ENCODE results near the gene BSCL2. TPM values are rescaled to one million over a fixed set of nuclear protein-coding genes. Genes with fewer than 3 reads are reported as not detected.

Gene BSCL2
- total and polyA plus RNA-seq, 2 of the 13 experiments (the other 11 are each of a cell fraction or from before 2014, with no cell fraction given) = 19.5 to 21.1 TPM

DNA sequence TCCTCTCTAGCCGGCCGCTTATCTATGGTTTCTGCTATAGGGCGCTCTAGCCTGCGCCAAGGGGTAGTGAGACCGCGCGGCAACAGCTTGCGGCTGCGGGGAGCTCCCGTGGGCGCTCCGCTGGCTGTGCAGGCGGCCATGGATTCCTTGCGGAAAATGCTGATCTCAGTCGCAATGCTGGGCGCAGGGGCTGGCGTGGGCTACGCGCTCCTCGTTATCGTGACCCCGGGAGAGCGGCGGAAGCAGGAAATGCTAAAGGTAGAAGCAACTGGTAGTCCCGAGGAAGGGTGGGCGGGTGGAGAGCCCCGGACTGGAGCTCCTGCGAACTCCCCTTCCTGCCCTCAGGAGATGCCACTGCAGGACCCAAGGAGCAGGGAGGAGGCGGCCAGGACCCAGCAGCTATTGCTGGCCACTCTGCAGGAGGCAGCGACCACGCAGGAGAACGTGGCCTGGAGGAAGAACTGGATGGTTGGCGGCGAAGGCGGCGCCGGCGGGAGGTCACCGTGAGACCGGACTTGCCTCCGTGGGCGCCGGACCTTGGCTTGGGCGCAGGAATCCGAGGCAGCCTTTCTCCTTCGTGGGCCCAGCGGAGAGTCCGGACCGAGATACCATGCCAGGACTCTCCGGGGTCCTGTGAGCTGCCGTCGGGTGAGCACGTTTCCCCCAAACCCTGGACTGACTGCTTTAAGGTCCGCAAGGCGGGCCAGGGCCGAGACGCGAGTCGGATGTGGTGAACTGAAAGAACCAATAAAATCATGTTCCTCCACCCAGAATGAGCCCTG, 35.4 kb downstream of the BSCL2 start, which contains the start of the genes LBHD1 and UQCC3 (continued):
- TF ChIP-seq, protein P1, sequence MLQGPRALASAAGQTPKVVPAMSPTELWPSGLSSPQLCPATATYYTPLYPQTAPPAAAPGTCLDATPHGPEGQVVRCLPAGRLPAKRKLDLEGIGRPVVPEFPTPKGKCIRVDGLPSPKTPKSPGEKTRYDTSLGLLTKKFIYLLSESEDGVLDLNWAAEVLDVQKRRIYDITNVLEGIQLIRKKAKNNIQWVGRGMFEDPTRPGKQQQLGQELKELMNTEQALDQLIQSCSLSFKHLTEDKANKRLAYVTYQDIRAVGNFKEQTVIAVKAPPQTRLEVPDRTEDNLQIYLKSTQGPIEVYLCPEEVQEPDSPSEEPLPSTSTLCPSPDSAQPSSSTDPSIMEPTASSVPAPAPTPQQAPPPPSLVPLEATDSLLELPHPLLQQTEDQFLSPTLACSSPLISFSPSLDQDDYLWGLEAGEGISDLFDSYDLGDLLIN (CRISPR knock-in tag; IDR thresholded peaks at IDR 0.05; ENCODE audit: borderline replicate concordance) = no peak; the same call in 1 of the 2 replicates
- TF ChIP-seq ZSCAN21 (CRISPR knock-in tag; IDR thresholded peaks at IDR 0.05; ENCODE audit: borderline replicate concordance) = no peak; the same call in 1 of the 2 replicates
- no peak; the same call in 1 of the 2 replicates for TF ChIP-seq ZBTB14 (CRISPR knock-in tag; IDR thresholded peaks at IDR 0.05)
- TF ChIP-seq SALL2 (CRISPR knock-in tag; IDR thresholded peaks at IDR 0.05) = no peak
- TF ChIP-seq CEBPZ (IDR thresholded peaks at IDR 0.05; ENCODE audit: low read length) = no peak
- TF ChIP-seq ZKSCAN1 (IDR thresholded peaks at IDR 0.05; ENCODE audit: low read length) = no peak
- 0 out of 2 replicates have a peak, but pooled peaks have one; percentile 75 for TF ChIP-seq THYN1 (CRISPR knock-in tag; IDR thresholded peaks at IDR 0.05; ENCODE audit: borderline replicate concordance, low read depth)
- TF ChIP-seq SYNCRIP (IDR thresholded peaks at IDR 0.05; ENCODE audit: insufficient read depth, low read depth, low read length) = no peak
- no peak for TF ChIP-seq ZNF10 (CRISPR knock-in tag; IDR thresholded peaks at IDR 0.05; ENCODE audit: borderline replicate concordance, low read depth)
- TF ChIP-seq TFAP4 (IDR thresholded peaks at IDR 0.05; ENCODE audit: borderline replicate concordance, low read depth) = no peak
- no peak; the same call in 1 of the 2 replicates for TF ChIP-seq SAFB2 (CRISPR knock-in tag; IDR thresholded peaks at IDR 0.05; ENCODE audit: borderline replicate concordance, low read depth)
- 0 out of 2 replicates have a peak, but pooled peaks have one; percentile 44 for TF ChIP-seq RXRB (CRISPR knock-in tag; IDR thresholded peaks at IDR 0.05; ENCODE audit: borderline replicate concordance)
- peak; percentile 34; the same call in 1 of the 2 replicates for TF ChIP-seq HMG20B (CRISPR knock-in tag; conservative IDR thresholded peaks at IDR 0.05)
- TF ChIP-seq, protein P2, sequence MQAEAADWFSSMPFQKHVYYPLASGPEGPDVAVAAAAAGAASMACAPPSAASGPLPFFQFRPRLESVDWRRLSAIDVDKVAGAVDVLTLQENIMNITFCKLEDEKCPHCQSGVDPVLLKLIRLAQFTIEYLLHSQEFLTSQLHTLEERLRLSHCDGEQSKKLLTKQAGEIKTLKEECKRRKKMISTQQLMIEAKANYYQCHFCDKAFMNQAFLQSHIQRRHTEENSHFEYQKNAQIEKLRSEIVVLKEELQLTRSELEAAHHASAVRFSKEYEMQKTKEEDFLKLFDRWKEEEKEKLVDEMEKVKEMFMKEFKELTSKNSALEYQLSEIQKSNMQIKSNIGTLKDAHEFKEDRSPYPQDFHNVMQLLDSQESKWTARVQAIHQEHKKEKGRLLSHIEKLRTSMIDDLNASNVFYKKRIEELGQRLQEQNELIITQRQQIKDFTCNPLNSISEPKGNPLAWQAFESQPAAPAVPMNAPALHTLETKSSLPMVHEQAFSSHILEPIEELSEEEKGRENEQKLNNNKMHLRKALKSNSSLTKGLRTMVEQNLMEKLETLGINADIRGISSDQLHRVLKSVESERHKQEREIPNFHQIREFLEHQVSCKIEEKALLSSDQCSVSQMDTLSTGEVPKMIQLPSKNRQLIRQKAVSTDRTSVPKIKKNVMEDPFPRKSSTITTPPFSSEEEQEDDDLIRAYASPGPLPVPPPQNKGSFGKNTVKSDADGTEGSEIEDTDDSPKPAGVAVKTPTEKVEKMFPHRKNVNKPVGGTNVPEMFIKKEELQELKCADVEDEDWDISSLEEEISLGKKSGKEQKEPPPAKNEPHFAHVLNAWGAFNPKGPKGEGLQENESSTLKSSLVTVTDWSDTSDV (CRISPR knock-in tag; IDR thresholded peaks at IDR 0.05) = no peak

All from HepG2 (cell line).